GM19463 (cell line): Measurements from ENCODE around the gene CD2AP.
"Not testable (repeated sequence)": the region's sequence is repeated elsewhere in the genome, so short reads cannot be mapped to it uniquely, and the experiment has no call there.

ENCODE experiments used
- ATAC-seq: cut with Tn5 transposase; IDR thresholded peaks from one replicate; pipeline ENCODE4 v1.9.1; 2021; ENCODE audit warnings: mild to moderate bottlenecking, moderate library complexity; ENCODE audit not compliant: unreplicated experiment

CD2AP gene

GRCh38 chr6:47553243-47553642 is 75.7 kb downstream of the CD2AP start:
- not testable (repeated sequence) for ATAC-seq

GRCh38 chr6:47556459-47556858 is 78.9 kb downstream of the CD2AP start:
- ATAC-seq, result not testable (repeated sequence)

- ATAC-seq, result no peak
Observed at GRCh38 chr6:47563162-47563561, 85.6 kb downstream of the CD2AP start.

- not testable (repeated sequence) for ATAC-seq
Observed at GRCh38 chr6:47566602-47567001, 89.0 kb downstream of the CD2AP start.

- no peak for ATAC-seq
Observed at GRCh38 chr6:47567586-47567985, 90.0 kb downstream of the CD2AP start.

GRCh38 chr6:47571488-47571887 is 93.9 kb downstream of the CD2AP start:
- no peak for ATAC-seq

GRCh38 chr6:47573109-47573508 is 95.5 kb downstream of the CD2AP start:
- no peak for ATAC-seq

- ATAC-seq, result no peak
Observed at GRCh38 chr6:47574789-47575188, 97.2 kb downstream of the CD2AP start.

- no peak for ATAC-seq
Observed at GRCh38 chr6:47579040-47579439, 101.5 kb downstream of the CD2AP start.

GRCh38 chr6:47581591-47581990 is 104.0 kb downstream of the CD2AP start:
- peak; percentile 95 for ATAC-seq

- ATAC-seq, result no peak
Observed at GRCh38 chr6:47587493-47587892, 109.9 kb downstream of the CD2AP start.

GRCh38 chr6:47592131-47592840 is 114.7 kb downstream of the CD2AP start:
- ATAC-seq, result no peak

GRCh38 chr6:47593979-47594378 is 116.4 kb downstream of the CD2AP start:
- no peak for ATAC-seq

GRCh38 chr6:47595785-47596184 is 118.2 kb downstream of the CD2AP start:
- no peak for ATAC-seq

GRCh38 chr6:47598367-47598766 is 120.8 kb downstream of the CD2AP start:
- no peak for ATAC-seq

- ATAC-seq, result no peak
Observed at GRCh38 chr6:47599512-47599911, 121.9 kb downstream of the CD2AP start.

GRCh38 chr6:47603227-47603626 is 125.6 kb downstream of the CD2AP start:
- ATAC-seq, result no peak

GRCh38 chr6:47603995-47604394 is 126.4 kb downstream of the CD2AP start:
- no peak for ATAC-seq

GRCh38 chr6:47621838-47622449 is 144.4 kb downstream of the CD2AP start:
- ATAC-seq, result no peak

- ATAC-seq, result no peak
Observed at GRCh38 chr6:47626782-47627181, 149.2 kb downstream of the CD2AP start.

GRCh38 chr6:47628448-47629272 is 151.1 kb downstream of the CD2AP start:
- no peak for ATAC-seq

- no peak for ATAC-seq
Observed at GRCh38 chr6:47629954-47630353, 152.4 kb downstream of the CD2AP start.
